PC-9 (cell line): ENCODE results near the gene KCNH1. TPM values are rescaled to one million over a fixed set of nuclear protein-coding genes. Genes with fewer than 3 reads are reported as not detected.

Experiments
- BruUV-seq: library from RNA; stranded (reverse); fragments of 400-500 nt; replicated peaks from 2 replicates; lab custom pipeline; 2021; lab: Mats Ljungman, UMichigan
- CTCF ChIA-PET: fragments of 300-600 bp; sonication (Branson Sonifier 250); formaldehyde crosslinking; loops from one replicate; lab custom pipeline; 2022; ENCODE audit warnings: antibody characterized with exemption; lab: Charles Lee
- POLR2A ChIA-PET: fragments of 300-600 bp; sonication (Branson Sonifier 250); formaldehyde crosslinking; loops from one replicate; lab custom pipeline; 2022; ENCODE audit warnings: antibody characterized with exemption; ENCODE audit not compliant: unreplicated experiment; lab: Charles Lee
- DNase-seq, 2 experiments: peaks; one replicate each; pipeline versions ENCODE4 v3.0.0 to v3.0.0-alpha.2; 2015 to 2022; ENCODE audit warnings: mixed read lengths in 1 of 2
- H2AFZ ChIP-seq: fragments of 200-600 bp; sonication (generic); 2 replicates; pipeline ENCODE4 v1.8.1; 2017; ENCODE audit warnings: antibody characterized with exemption
- H3F3A ChIP-seq: fragments of 200-600 bp; sonication (generic); 2 replicates; pipeline ENCODE4 v1.8.1; 2017; ENCODE audit warnings: antibody characterized with exemption, mild to moderate bottlenecking, low read depth; ENCODE audit not compliant: insufficient read depth
- H3K27ac ChIP-seq: fragments of 200-600 bp; sonication (generic); 2 replicates; pipeline ENCODE4 v1.6.1; 2016; ENCODE audit warnings: mixed run types
- H3K27me3 ChIP-seq: fragments of 200-600 bp; sonication (generic); 2 replicates; pipeline ENCODE4 v1.6.1; 2016; ENCODE audit warnings: low read depth, mixed run types; ENCODE audit not compliant: insufficient read depth
- H3K36me3 ChIP-seq: fragments of 200-600 bp; sonication (generic); 2 replicates; pipeline ENCODE4 v1.6.1; 2016; ENCODE audit warnings: low read depth, mixed run types
- H3K4me1 ChIP-seq: fragments of 200-600 bp; sonication (generic); replicated peaks from 2 replicates; pipeline ENCODE4 v1.6.1; 2016; ENCODE audit warnings: mixed run types; ENCODE audit not compliant: insufficient read depth
- H3K4me2 ChIP-seq: fragments of 200-600 bp; sonication (generic); 2 replicates; pipeline ENCODE4 v1.6.1; 2017; ENCODE audit warnings: mixed run types
- H3K4me3 ChIP-seq: fragments of 200-600 bp; sonication (generic); 2 replicates; pipeline ENCODE4 v1.6.1; 2016; ENCODE audit warnings: mixed run types
- H3K79me2 ChIP-seq: fragments of 200-600 bp; sonication (generic); 2 replicates; pipeline ENCODE4 v1.6.1; 2017; ENCODE audit warnings: low read depth, mixed run types
- H3K9me2 ChIP-seq: fragments of 200-600 bp; sonication (generic); 2 replicates; pipeline ENCODE4 v1.8.1; 2017; ENCODE audit warnings: mild to moderate bottlenecking; ENCODE audit not compliant: insufficient read depth
- H3K9me3 ChIP-seq: fragments of 200-600 bp; sonication (generic); 2 replicates; pipeline ENCODE4 v1.8.1; 2016; ENCODE audit warnings: low read depth; ENCODE audit not compliant: insufficient read depth
- H4K20me1 ChIP-seq: fragments of 200-600 bp; sonication (generic); 2 replicates; pipeline ENCODE4 v1.8.1; 2017; ENCODE audit not compliant: insufficient read depth
- EZH2 ChIP-seq: fragments of 200-600 bp; sonication (generic); IDR thresholded peaks from 2 replicates; pipeline ENCODE4 v1.8.0; 2017; ENCODE audit warnings: antibody characterized with exemption, low read depth
- intact Hi-C: fragments of 100-400 bp; cut with micrococcal nuclease; formaldehyde crosslinking; loops from one replicate; pipeline ENCODE4 v1.10.0; 2022; ENCODE audit not compliant: unreplicated experiment
- total RNA-seq: library from RNA; stranded (reverse); gene quantifications from 2 replicates; pipeline ENCODE4 v1.2.3, GENCODE V29; 2021
- TF ChIP-seq, protein P1 (sequence below): fragments of 200-600 bp; sonication (generic); conservative IDR thresholded peaks from 2 replicates; pipeline ENCODE4 v1.6.1; 2017; ENCODE audit warnings: mixed run types, antibody characterized with exemption, mild to moderate bottlenecking, moderate library complexity

The KCNH1 gene
- total RNA-seq, 1 experiment from 2014 or later, result not detected

DNA sequence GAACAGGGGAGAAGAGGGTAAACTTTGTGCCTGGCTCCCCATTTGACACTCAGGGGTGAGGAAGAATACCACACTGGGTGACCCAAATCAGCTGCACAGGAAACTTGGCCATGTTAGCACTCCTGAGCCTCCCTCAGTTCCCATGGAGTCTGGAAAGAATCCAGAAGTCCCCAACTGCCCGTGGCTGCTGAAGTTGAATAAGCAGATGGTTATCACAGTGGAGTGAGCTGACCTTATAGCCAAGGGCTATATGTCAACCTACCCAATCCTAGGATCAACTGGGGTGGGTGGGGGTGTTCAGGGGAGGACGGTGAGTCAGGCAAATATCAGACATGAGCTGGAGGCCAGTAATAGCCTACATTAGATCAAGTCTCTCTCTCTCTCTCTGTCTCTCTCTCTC is 20.4 kb downstream of the KCNH1 start:
- H4K20me1 ChIP-seq, result no peaks in the 10 kb centered on the region
- no peaks in the 10 kb centered on the region for H3F3A ChIP-seq
- no peak overlapping the region for H3K27ac ChIP-seq
- DNase-seq, result no peak
- ChIA-PET CTCF (no interaction called here), POLR2A (no interaction called here)
- no peak overlapping the region for H3K4me2 ChIP-seq
- no peaks in the 10 kb centered on the region for H3K9me3 ChIP-seq
- BruUV-seq, result no TSS peak
- H3K4me3 ChIP-seq, result no peak overlapping the region
- intact Hi-C loops, result no loop called here
- no peaks in the 10 kb centered on the region for H3K79me2 ChIP-seq
- H3K36me3 ChIP-seq, result no peaks in the 10 kb centered on the region
- peaks cover 52% of the 10 kb centered on the region for H3K27me3 ChIP-seq
- H3K9me2 ChIP-seq, result no peaks in the 10 kb centered on the region
- H3K4me1 ChIP-seq, result no peaks in the 10 kb centered on the region
- no peak for TF ChIP-seq EZH2
- TF ChIP-seq, protein P1, sequence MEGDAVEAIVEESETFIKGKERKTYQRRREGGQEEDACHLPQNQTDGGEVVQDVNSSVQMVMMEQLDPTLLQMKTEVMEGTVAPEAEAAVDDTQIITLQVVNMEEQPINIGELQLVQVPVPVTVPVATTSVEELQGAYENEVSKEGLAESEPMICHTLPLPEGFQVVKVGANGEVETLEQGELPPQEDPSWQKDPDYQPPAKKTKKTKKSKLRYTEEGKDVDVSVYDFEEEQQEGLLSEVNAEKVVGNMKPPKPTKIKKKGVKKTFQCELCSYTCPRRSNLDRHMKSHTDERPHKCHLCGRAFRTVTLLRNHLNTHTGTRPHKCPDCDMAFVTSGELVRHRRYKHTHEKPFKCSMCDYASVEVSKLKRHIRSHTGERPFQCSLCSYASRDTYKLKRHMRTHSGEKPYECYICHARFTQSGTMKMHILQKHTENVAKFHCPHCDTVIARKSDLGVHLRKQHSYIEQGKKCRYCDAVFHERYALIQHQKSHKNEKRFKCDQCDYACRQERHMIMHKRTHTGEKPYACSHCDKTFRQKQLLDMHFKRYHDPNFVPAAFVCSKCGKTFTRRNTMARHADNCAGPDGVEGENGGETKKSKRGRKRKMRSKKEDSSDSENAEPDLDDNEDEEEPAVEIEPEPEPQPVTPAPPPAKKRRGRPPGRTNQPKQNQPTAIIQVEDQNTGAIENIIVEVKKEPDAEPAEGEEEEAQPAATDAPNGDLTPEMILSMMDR, result no peak
- H2AFZ ChIP-seq, result no peak overlapping the region

DNA sequence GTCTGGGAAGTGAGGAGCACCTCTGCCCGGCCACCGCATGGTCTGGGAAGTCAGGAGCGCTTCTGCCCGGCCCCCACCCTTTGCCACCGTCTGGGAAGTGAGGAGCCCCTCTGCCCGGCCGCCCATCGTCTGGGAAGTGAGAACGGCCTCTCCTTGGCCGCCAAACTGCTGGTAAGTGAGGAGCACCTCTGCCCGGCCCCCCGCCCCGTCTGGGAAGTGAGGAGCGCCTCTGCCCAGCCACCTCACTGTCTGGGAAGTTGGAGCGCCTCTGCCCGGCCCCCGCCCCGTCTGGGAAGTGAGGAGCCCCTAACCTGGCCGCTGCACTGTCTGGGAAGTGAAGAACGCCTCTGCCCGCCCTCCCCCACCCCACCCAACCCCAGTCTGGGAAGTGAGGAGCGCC is 22.6 kb downstream of the KCNH1 start:
- TF ChIP-seq, protein P1, result no peak
- no peak for TF ChIP-seq EZH2
- H3K9me2 ChIP-seq, result no peaks in the 10 kb centered on the region
- no peak for DNase-seq
- ChIA-PET POLR2A (interaction anchor here (0.7 kb wide), 1 partner anchor 1339 kb away, joined by 3 read pairs; no protein-coding TSS in a partner anchor), CTCF (no interaction called here)
- peaks cover 62% of the 10 kb centered on the region for H3K27me3 ChIP-seq
- intact Hi-C loops, result no loop called here
- no peaks in the 10 kb centered on the region for H3K36me3 ChIP-seq
- no peak overlapping the region for H3K4me2 ChIP-seq
- BruUV-seq, result no TSS peak
- no peaks in the 10 kb centered on the region for H3K9me3 ChIP-seq
- H3F3A ChIP-seq, result no peaks in the 10 kb centered on the region
- no peak overlapping the region for H3K27ac ChIP-seq
- H3K4me1 ChIP-seq, result no peaks in the 10 kb centered on the region
- no peak overlapping the region for H3K4me3 ChIP-seq
- H3K79me2 ChIP-seq, result no peaks in the 10 kb centered on the region
- no peaks in the 10 kb centered on the region for H4K20me1 ChIP-seq
- no peak overlapping the region for H2AFZ ChIP-seq

DNA sequence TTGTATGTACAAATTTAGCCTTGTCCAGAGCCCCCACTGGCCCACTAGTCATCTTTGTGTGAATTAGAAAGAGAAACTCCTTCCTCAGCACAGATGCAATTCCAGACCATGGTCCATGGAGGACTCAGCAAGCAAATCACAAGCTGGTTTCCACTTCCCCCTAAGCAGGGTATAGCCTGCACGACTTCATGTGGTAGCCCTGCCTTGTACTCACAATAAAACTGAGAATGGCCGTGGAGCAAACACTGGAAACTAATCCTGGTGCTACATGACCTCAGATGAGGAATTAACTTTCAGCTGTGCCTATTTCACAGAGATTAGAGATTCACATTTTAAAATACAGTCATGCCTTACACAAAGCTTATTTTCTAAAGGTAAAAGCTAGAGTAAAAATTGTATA is 32.5 kb downstream of the KCNH1 start:
- no peaks in the 10 kb centered on the region for H3K36me3 ChIP-seq
- H3K9me2 ChIP-seq, result no peaks in the 10 kb centered on the region
- H3K4me2 ChIP-seq, result no peak overlapping the region
- no peaks in the 10 kb centered on the region for H3K9me3 ChIP-seq
- TF ChIP-seq EZH2, result no peak
- TF ChIP-seq, protein P1, result no peak
- H3K4me3 ChIP-seq, result no peak overlapping the region
- H3K27ac ChIP-seq, result no peak overlapping the region
- no peak overlapping the region for H2AFZ ChIP-seq
- ChIA-PET POLR2A (no interaction called here), CTCF (no interaction called here)
- intact Hi-C loops, result no loop called here
- H3K4me1 ChIP-seq, result no peaks in the 10 kb centered on the region
- no peaks in the 10 kb centered on the region for H3K79me2 ChIP-seq
- BruUV-seq, result no TSS peak
- H3F3A ChIP-seq, result no peaks in the 10 kb centered on the region
- H3K27me3 ChIP-seq, result peaks cover 65% of the 10 kb centered on the region
- no peaks in the 10 kb centered on the region for H4K20me1 ChIP-seq
- DNase-seq, result no peak
